OCI-LY1 (cell line): ENCODE measurements around the gene ACVR1B.

Source experiments
- EZH2 ChIP-seq: fragments of 200-600 bp; sonication (generic), shearing (Covaris generic); IDR thresholded peaks from 2 replicates; pipeline ENCODE4 v1.8.0; 2017; ENCODE audit warnings: borderline replicate concordance, mixed run types, mild to moderate bottlenecking, antibody characterized with exemption, low read length, moderate library complexity, mixed read lengths
- TF ChIP-seq, protein P1 (sequence below): fragments of 200-600 bp; sonication (generic), shearing (Covaris generic); IDR thresholded peaks from 2 replicates; pipeline ENCODE4 v1.5.1; 2017; ENCODE audit warnings: mild to moderate bottlenecking, antibody characterized with exemption, low read length, moderate library complexity, mixed read lengths

GRCh38 chr12:52006726-52007157 lies 55.2 kb downstream of the ACVR1B start, which contains the start of gene TAMALIN:
- TF ChIP-seq, protein P1, sequence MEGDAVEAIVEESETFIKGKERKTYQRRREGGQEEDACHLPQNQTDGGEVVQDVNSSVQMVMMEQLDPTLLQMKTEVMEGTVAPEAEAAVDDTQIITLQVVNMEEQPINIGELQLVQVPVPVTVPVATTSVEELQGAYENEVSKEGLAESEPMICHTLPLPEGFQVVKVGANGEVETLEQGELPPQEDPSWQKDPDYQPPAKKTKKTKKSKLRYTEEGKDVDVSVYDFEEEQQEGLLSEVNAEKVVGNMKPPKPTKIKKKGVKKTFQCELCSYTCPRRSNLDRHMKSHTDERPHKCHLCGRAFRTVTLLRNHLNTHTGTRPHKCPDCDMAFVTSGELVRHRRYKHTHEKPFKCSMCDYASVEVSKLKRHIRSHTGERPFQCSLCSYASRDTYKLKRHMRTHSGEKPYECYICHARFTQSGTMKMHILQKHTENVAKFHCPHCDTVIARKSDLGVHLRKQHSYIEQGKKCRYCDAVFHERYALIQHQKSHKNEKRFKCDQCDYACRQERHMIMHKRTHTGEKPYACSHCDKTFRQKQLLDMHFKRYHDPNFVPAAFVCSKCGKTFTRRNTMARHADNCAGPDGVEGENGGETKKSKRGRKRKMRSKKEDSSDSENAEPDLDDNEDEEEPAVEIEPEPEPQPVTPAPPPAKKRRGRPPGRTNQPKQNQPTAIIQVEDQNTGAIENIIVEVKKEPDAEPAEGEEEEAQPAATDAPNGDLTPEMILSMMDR = no peak
- TF ChIP-seq EZH2 = no peak
